Adrenal gland (tissue), 12 donors: ENCODE data around the gene TBCK. TPM values are rescaled to one million over a fixed set of nuclear protein-coding genes. Genes with fewer than 3 reads are reported as not detected.
"Not testable (repeated sequence)": the region's sequence is repeated elsewhere in the genome, so short reads cannot be mapped to it uniquely, and the experiment has no call there.

Source experiments
- DNase-seq, 7 donors: peaks; one replicate each; pipeline ENCODE4 v3.0.0-alpha.2; 2019 to 2020
- H3K27ac ChIP-seq, 5 donors: fragments of 200-600 bp; sonication (generic) in 4 of 5; 1 replicate in 3 of 5; 2 replicates in 2 of 5; pipeline versions ENCODE4 v1.5.1 to v1.8.0; 2016 to 2020; ENCODE audit warnings: mild to moderate bottlenecking in 1 of 5
- H3K27me3 ChIP-seq: fragments of 200-600 bp; 2 replicates; pipeline ENCODE4 v1.8.0; 2021
- H3K36me3 ChIP-seq, 2 donors: fragments of 200-600 bp; replicated peaks in 1 of 2; 1 replicate in 1 of 2; 2 replicates in 1 of 2; pipeline versions ENCODE4 v1.5.1 to v1.8.0; 2018 to 2022
- H3K4me1 ChIP-seq, 2 donors: fragments of 200-600 bp; replicated peaks in 1 of 2; 1 replicate in 1 of 2; 2 replicates in 1 of 2; pipeline versions ENCODE4 v1.5.1 to v1.8.0; 2018 to 2021
- H3K4me3 ChIP-seq, 4 donors: fragments of 200-600 bp; sonication (generic) in 3 of 4; one replicate each; pipeline ENCODE4 v1.5.1; 2016 to 2018
- H3K9me3 ChIP-seq, 3 donors: fragments of 200-600 bp; sonication (generic) in 1 of 3; replicated peaks in 1 of 3; 1 replicate in 2 of 3; 2 replicates in 1 of 3; pipeline versions ENCODE4 v1.5.1 to v1.8.0; 2016 to 2021
- POLR2A ChIP-seq, 2 donors: fragments of 450-650 bp; IDR thresholded peaks; one replicate each; pipeline ENCODE4 v1.6.1; 2017; ENCODE audit warnings: antibody characterized with exemption in 2 of 2, mild to moderate bottlenecking in 2 of 2, moderate library complexity in 1 of 2
- WGBS, 4 donors: extraction: QIAGEN DNeasy Blood & Tissue Kit in 2 of 4; methylation state at CpG; one replicate each; pipeline versions ENCODE4 v1.1.5 to v1.1.7; 2013 to 2017; 5-methylcytosine and 5-hydroxymethylcytosine counted together
- intact Hi-C, 2 donors: fragments of 100-400 bp; cut with DNase I; formaldehyde crosslinking; loops; one replicate each; pipeline versions ENCODE4 v1.14.1 to v1.15.0; 2022 to 2023
- polyA plus RNA-seq, 3 donors: library from polyadenylated mRNA; stranded (reverse); fragments of 200-250 nt in 2 of 3; fragments of 350-450 nt in 1 of 3; fragmentation: Illumina TruSeq in 1 of 3; extraction: RNeasy Lipid Tissue Mini Kit (QIAGEN cat#74804) in 1 of 3; gene quantifications; one replicate each; pipeline ENCODE4 v1.2.3, GENCODE V29; 2013 to 2014
- total RNA-seq, 9 donors: library from RNA; depleted of rRNA in 4 of 9; stranded (reverse); fragments of >200 nt in 4 of 9; fragments of 120-200 nt in 1 of 9; fragmentation: NEBNext Ultra II Directional in 1 of 9; extraction: Animal tissue kit (Norgen Biotek cat#: 25700) in 1 of 9; gene quantifications; one replicate each; pipeline versions ENCODE4 v1.1.0 to v1.2.4, GENCODE V29; 2013 to 2023
- TF ChIP-seq, protein P1 (sequence below), 6 experiments: fragments of 450-650 bp in 4 of 6; fragments of 200-600 bp in 2 of 6; sonication (generic) in 1 of 6; IDR thresholded peaks; 1 replicate in 5 of 6; 2 replicates in 1 of 6; pipeline versions ENCODE4 v1.5.1 to v1.8.0; 2016 to 2021; ENCODE audit warnings: antibody characterized with exemption in 6 of 6, mild to moderate bottlenecking in 2 of 6, moderate library complexity in 1 of 6
- donor health status: healthy with polysubstance abuse.
- donor health status: Bipolar disorder and iron deficiency.
- donor health status: DM: yes; HTN: yes; CAD: no.
- donor health status: DM: no; HTN: no; CAD: no.
- donor health status: DM: no; HTN: no; CAD: no.
- donor health status: DM: yes; HTN: yes; CAD: no.

TBCK gene
- total and polyA plus RNA-seq, 12 donors = 12.6 to 76.3 (median 39.8) TPM

- intact Hi-C loops = no loop called here
- TF ChIP-seq, protein P1, sequence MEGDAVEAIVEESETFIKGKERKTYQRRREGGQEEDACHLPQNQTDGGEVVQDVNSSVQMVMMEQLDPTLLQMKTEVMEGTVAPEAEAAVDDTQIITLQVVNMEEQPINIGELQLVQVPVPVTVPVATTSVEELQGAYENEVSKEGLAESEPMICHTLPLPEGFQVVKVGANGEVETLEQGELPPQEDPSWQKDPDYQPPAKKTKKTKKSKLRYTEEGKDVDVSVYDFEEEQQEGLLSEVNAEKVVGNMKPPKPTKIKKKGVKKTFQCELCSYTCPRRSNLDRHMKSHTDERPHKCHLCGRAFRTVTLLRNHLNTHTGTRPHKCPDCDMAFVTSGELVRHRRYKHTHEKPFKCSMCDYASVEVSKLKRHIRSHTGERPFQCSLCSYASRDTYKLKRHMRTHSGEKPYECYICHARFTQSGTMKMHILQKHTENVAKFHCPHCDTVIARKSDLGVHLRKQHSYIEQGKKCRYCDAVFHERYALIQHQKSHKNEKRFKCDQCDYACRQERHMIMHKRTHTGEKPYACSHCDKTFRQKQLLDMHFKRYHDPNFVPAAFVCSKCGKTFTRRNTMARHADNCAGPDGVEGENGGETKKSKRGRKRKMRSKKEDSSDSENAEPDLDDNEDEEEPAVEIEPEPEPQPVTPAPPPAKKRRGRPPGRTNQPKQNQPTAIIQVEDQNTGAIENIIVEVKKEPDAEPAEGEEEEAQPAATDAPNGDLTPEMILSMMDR (IDR thresholded peaks at IDR 0.05) = no peak
- no peak for TF ChIP-seq POLR2A (IDR thresholded peaks at IDR 0.05)
- no peak for DNase-seq
Measured at GRCh38 chr4:106136777-106137331, 179.2 kb downstream of the TBCK start.

GRCh38 chr4:106132045-106132444 lies 184.0 kb downstream of the TBCK start:
- TF ChIP-seq, protein P1 (IDR thresholded peaks at IDR 0.05) = no peak
- TF ChIP-seq POLR2A (IDR thresholded peaks at IDR 0.05) = no peak
- no peak for DNase-seq
- intact Hi-C loops = no loop called here
- Histone ChIP-seq H3K9me3 (peaks cover 0 to 6% (median 0%) of the 10 kb centered on the region in 3 donors), H3K4me1 (no peaks in the 10 kb centered on the region), H3K36me3 (no peaks in the 10 kb centered on the region), H3K27me3 (no peaks in the 10 kb centered on the region), H3K27ac (no peak overlapping the region), H3K4me3 (no peak overlapping the region)

More at GRCh38 chr4:106136777-106137331, 179.2 kb downstream of the TBCK start:
- H3K27ac ChIP-seq = no peak overlapping the region
- H3K4me1 ChIP-seq = peaks cover 0 to 7% of the 10 kb centered on the region in 2 donors
- H3K4me3 ChIP-seq = no peak overlapping the region
- H3K36me3 ChIP-seq = no peaks in the 10 kb centered on the region
- H3K9me3 ChIP-seq = peaks cover 0 to 4% (median 0%) of the 10 kb centered on the region in 3 donors
- no peaks in the 10 kb centered on the region for H3K27me3 ChIP-seq

- Histone ChIP-seq H3K4me1 (no peaks in the 10 kb centered on the region), H3K9me3 (no peaks in the 10 kb centered on the region), H3K27me3 (no peaks in the 10 kb centered on the region), H3K27ac (no peak overlapping the region), H3K36me3 (no peaks in the 10 kb centered on the region), H3K4me3 (no peak overlapping the region)
- no peak for DNase-seq
- 95 to 100% (median 98%) methylated on average over 2 of the region's 2 CpGs for WGBS, 4 donors
- TF ChIP-seq, protein P1 (IDR thresholded peaks at IDR 0.05) = no peak
- no peak for TF ChIP-seq POLR2A (IDR thresholded peaks at IDR 0.05)
- intact Hi-C loops = no loop called here
Measured at GRCh38 chr4:106126062-106126461, 189.9 kb downstream of the TBCK start.

GRCh38 chr4:106119949-106120555 lies 196.0 kb downstream of the TBCK start:
- H3K27me3 ChIP-seq, intact Hi-C loops, DNase-seq, H3K9me3 ChIP-seq, H3K27ac ChIP-seq, H3K36me3 ChIP-seq, H3K4me1 ChIP-seq, H3K4me3 ChIP-seq: not testable (repeated sequence)
- 96 to 98% (median 97%) methylated on average over 25 to 27 of the region's 28 CpGs for WGBS, 4 donors

GRCh38 chr4:106116025-106116424 lies 200.0 kb downstream of the TBCK start:
- no peaks in the 10 kb centered on the region for H3K27me3 ChIP-seq
- no peak overlapping the region for H3K4me3 ChIP-seq
- H3K9me3 ChIP-seq = no peaks in the 10 kb centered on the region
- 96 to 98% (median 98%) methylated on average over 2 of the region's 2 CpGs for WGBS, 4 donors
- no peak overlapping the region for H3K27ac ChIP-seq
- peaks cover 0 to 8% of the 10 kb centered on the region in 2 donors for H3K36me3 ChIP-seq
- intact Hi-C loops = no loop called here
- TF ChIP-seq, protein P1 (IDR thresholded peaks at IDR 0.05) = no peak
- TF ChIP-seq POLR2A (IDR thresholded peaks at IDR 0.05) = no peak
- no peak for DNase-seq
- no peaks in the 10 kb centered on the region for H3K4me1 ChIP-seq
